Measurements from ENCODE around the gene KCNC4.

Gene KCNC4

DNA sequence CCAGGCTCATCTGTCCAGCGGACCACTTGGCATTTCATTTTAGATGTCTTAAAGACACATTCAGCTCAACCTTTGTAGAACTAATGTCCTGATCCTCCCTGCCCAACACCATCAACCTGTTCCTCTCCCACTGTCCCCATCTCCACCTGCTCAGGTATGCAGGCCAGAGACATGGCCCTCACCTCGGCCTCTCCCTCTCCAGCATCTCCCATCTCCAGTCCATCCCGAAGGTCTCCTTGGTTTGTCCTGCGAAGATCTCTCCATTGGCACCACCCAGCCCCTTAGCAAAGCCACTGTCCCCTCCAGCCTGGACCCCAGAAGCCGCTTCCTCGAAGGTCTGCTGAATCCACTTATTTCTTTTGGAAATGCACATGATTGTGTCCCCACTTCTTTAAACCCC lies 20.9 kb upstream of the KCNC4 start:
- Histone ChIP-seq H3K36me3 (ENCODE audit: control insufficient read depth, insufficient read depth, low read length) (no peaks in the 10 kb centered on the region), H3K4me1 (ENCODE audit: control insufficient read depth, insufficient read depth, low read length, poor library complexity, severe bottlenecking) (peaks cover 6% of the 10 kb centered on the region), H3K4me3 (ENCODE audit: extremely low read depth, insufficient read depth, low read length, poor library complexity, severe bottlenecking) (no peak overlapping the region), H3K27ac (ENCODE audit: low read depth, low read length, severe bottlenecking) (no peak overlapping the region), H3K9me3 (ENCODE audit: control insufficient read depth, low read length) (no peaks in the 10 kb centered on the region)
- 83 to 100% methylated on average over 6 of the region's 6 CpGs for WGBS, 2 experiments (ENCODE audit: insufficient coverage in 2 of 2)

DNA sequence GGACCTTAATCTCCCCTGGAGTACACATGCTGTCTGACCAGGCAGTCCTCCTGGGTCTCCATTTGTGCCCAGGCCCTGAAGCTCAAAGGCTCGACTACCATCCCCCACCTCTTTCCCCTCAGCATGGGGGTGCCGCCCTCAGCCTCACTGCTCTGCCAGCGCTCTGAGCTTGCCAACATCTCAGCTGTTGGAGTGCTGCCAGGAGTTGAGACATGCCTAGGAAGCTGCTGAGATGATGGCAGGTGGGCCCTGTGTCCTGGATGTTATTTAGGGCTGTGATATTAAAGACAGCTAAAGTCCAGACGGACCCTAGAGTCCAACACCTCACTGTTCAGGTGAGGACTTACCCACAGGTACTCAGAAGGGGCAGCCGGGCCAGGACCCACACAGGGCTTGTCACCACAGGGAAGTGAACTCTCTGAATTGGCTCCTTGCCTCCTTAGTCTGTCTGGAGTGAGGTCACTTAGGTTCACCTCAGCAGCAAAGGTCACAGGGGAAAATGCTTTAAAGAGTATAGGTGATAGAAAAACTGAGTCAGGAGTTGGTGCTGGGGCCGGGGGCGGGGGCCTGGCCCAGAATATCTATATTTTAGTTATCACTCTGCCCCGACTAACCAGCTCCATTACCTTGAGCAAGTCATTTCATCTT lies 19.7 kb upstream of the KCNC4 start:
- WGBS, 2 experiments (ENCODE audit: insufficient coverage in 2 of 2), result 75 to 90% methylated on average over 3 to 5 of the region's 8 CpGs
- Histone ChIP-seq H3K36me3 (ENCODE audit: control insufficient read depth, insufficient read depth, low read length) (no peaks in the 10 kb centered on the region), H3K27ac (ENCODE audit: low read depth, low read length, severe bottlenecking) (no peak overlapping the region)

DNA sequence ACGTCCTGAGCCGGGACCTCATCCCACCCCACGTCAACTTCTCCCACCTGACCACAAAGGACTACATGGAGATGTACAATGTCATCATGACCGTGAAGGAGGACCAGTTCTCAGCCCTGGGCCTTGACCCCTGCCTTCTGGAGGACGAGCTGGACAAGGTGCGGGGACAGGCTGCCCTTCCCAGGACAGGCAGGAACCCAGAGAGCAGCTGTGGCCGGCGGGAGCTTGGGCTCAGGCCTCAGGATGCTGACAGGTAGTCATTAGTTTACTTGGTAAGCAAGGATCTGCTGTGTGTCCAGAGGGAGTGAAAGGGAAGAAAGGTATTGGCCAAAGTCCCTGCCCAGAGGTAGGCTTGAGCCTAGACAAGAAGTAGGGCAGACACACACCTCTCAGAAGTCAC lies 17.6 kb upstream of the KCNC4 start:
- no peaks in the 10 kb centered on the region for H3K36me3 ChIP-seq (ENCODE audit: control insufficient read depth, insufficient read depth, low read length)
- H3K9me3 ChIP-seq (ENCODE audit: control insufficient read depth, low read length), result no peaks in the 10 kb centered on the region
- no peak overlapping the region for H3K4me3 ChIP-seq (ENCODE audit: extremely low read depth, insufficient read depth, low read length, poor library complexity, severe bottlenecking)
- peaks cover 6% of the 10 kb centered on the region for H3K4me1 ChIP-seq (ENCODE audit: control insufficient read depth, insufficient read depth, low read length, poor library complexity, severe bottlenecking)
- 80 to 85% methylated on average over 6 to 7 of the region's 8 CpGs for WGBS, 2 experiments (ENCODE audit: insufficient coverage in 2 of 2)
- H3K27ac ChIP-seq (ENCODE audit: low read depth, low read length, severe bottlenecking), result no peak overlapping the region

More for the DNA sequence above, 19.7 kb upstream of the KCNC4 start:
- H3K9me3 ChIP-seq (ENCODE audit: control insufficient read depth, low read length), result no peaks in the 10 kb centered on the region
- H3K4me1 ChIP-seq (ENCODE audit: control insufficient read depth, insufficient read depth, low read length, poor library complexity, severe bottlenecking), result peaks cover 6% of the 10 kb centered on the region
- H3K4me3 ChIP-seq (ENCODE audit: extremely low read depth, insufficient read depth, low read length, poor library complexity, severe bottlenecking), result no peak overlapping the region

DNA sequence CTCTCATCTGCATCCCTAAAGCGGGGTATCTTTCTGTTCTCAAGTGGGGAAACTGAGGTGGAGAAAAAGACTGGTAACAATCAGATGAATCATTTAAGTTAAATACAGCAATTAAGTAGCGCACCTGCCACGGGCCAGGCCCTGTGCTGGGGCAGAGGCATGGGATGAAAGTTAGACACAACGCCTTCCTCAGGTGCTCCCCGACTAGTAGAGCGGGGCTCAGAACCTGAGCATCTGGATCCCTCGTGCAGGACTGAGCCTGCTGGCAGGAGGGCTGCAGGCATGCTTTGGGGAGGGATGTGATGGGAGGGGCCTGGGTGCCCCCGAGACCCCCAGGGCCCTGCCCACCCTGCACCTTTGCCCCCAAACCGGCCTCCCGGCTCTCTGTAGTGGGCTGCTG lies 14.9 kb upstream of the KCNC4 start:
- no peaks in the 10 kb centered on the region for H3K4me1 ChIP-seq (ENCODE audit: control insufficient read depth, insufficient read depth, low read length, poor library complexity, severe bottlenecking)
- H3K36me3 ChIP-seq (ENCODE audit: control insufficient read depth, insufficient read depth, low read length), result no peaks in the 10 kb centered on the region
- H3K4me3 ChIP-seq (ENCODE audit: extremely low read depth, insufficient read depth, low read length, poor library complexity, severe bottlenecking), result no peak overlapping the region
- WGBS, 2 experiments (ENCODE audit: insufficient coverage in 2 of 2), result 94 to 96% methylated on average over 7 to 8 of the region's 10 CpGs
- no peaks in the 10 kb centered on the region for H3K9me3 ChIP-seq (ENCODE audit: control insufficient read depth, low read length)
- H3K27ac ChIP-seq (ENCODE audit: low read depth, low read length, severe bottlenecking), result no peak overlapping the region

DNA sequence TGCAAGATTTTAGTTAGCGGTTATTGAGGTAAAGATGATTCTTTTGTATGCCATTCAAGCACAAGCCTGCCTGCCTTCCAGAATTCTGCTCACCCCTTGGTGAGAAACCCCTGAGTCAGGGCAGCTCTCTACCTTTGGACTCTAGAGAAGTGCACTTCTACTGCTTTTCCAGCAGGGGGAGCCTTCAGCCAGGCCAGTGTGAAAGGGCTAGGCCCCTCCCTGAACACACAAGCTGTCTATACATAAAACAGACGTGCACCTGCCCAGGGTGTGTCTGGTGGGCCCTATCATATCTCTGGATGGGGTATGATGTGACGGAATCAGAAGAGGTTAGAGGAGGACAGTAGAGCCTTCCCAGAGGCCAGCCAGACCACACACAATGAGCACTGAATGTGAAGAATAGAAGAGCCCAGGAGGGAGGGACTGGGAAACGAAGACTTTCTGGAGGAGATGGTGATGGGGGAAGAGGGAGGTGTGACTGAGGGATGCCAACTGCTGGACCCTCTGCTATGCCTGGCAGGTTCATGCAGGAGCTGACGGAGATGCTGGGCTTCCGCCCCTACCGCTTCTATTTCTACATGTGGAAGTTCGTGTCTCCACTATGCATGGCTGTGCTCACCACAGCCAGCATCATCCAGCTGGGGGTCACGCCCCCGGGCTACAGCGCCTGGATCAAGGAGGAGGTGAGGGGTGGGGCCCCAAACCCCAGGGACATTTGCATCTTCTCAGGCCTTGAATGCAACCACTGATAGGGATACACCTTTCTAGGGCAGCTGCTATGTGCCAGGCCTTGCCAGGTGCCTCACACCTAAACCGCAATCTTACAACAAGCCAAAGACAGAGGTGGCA lies 13.0 kb upstream of the KCNC4 start:
- no peak overlapping the region for H3K27ac ChIP-seq (ENCODE audit: low read depth, low read length, severe bottlenecking)
- H3K4me3 ChIP-seq (ENCODE audit: extremely low read depth, insufficient read depth, low read length, poor library complexity, severe bottlenecking), result no peak overlapping the region
- peaks cover 6% of the 10 kb centered on the region for H3K4me1 ChIP-seq (ENCODE audit: control insufficient read depth, insufficient read depth, low read length, poor library complexity, severe bottlenecking)
- WGBS, 2 experiments (ENCODE audit: insufficient coverage in 2 of 2), result 69 to 77% methylated on average over 10 of the region's 12 CpGs
- no peaks in the 10 kb centered on the region for H3K36me3 ChIP-seq (ENCODE audit: control insufficient read depth, insufficient read depth, low read length)
- no peaks in the 10 kb centered on the region for H3K9me3 ChIP-seq (ENCODE audit: control insufficient read depth, low read length)

DNA sequence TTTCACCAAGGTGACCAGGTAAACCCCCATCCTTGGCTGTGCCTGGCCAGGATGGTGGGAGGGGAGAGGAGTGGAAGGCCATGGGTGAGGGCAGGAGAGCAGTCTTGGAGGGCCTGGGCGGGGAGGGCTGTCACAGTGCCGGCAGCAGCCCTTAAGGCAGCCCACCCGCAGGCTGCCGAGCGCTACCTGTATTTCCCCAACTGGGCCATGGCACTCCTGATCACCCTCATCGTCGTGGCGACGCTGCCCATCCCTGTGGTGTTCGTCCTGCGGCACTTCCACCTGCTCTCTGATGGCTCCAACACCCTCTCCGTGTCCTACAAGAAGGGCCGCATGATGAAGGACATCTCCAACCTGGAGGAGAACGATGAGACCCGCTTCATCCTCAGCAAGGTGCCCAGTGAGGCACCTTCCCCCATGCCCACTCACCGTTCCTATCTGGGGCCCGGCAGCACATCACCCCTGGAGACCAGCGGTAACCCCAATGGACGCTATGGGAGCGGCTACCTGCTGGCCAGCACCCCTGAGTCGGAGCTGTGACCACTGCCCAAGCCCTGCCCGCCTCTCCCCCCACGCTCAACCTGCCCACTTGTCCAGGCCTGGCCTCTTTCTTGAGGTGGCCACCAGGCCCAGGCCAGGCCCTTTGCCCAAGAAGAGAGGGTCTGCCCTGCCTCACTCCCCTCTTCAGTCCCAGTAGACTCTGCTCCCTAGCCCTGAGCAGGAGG lies 12.0 kb upstream of the KCNC4 start:
- no peaks in the 10 kb centered on the region for H3K36me3 ChIP-seq (ENCODE audit: control insufficient read depth, insufficient read depth, low read length)
- H3K9me3 ChIP-seq (ENCODE audit: control insufficient read depth, low read length), result no peaks in the 10 kb centered on the region
- peaks cover 6% of the 10 kb centered on the region for H3K4me1 ChIP-seq (ENCODE audit: control insufficient read depth, insufficient read depth, low read length, poor library complexity, severe bottlenecking)
- H3K4me3 ChIP-seq (ENCODE audit: extremely low read depth, insufficient read depth, low read length, poor library complexity, severe bottlenecking), result no peak overlapping the region
- no peak overlapping the region for H3K27ac ChIP-seq (ENCODE audit: low read depth, low read length, severe bottlenecking)
- WGBS, 2 experiments (ENCODE audit: insufficient coverage in 2 of 2), result 93 to 96% methylated on average over 21 to 22 of the region's 23 CpGs

DNA sequence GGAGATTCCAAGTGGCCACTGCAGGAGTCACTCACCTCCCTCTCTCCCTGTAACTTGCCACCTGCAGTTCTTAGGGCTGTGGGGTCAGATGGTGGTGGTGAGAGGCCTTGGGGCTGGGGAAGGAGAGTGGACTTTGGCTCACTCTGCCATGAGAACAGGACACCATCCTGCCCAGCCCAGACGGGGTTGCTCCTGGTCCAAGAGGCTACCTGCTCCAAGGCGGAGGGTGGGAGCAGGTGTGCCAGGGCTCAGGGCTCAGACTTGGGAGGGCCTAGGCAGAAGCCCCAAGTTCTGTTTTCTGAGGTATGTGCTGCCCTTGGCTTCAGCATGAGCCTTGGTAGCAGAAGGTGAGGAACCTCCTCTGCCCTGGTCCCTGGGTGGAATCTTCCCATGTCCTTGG lies 11.4 kb upstream of the KCNC4 start:
- WGBS, 2 experiments (ENCODE audit: insufficient coverage in 2 of 2), result 95 to 100% methylated on average over 2 of the region's 2 CpGs

DNA sequence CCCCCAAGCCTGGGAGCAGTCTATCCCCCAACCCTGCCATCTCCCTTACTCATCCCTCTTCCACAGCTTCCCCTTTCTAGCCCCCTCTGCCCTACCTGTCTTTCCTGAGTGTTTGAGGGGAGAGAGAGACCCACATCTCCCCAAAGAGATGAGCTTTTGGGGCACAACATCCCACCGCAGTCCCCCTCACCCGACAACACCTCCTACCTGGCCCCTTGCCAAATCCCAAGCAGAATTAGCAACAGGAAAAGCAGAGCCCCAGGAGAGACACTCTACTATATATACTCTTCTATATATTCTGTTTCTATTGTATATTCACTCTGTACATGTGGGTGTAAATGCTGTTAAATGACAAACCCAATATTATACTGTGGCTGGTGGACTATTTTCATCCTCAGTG lies 9.9 kb upstream of the KCNC4 start:
- Histone ChIP-seq H3K4me1 (ENCODE audit: control insufficient read depth, insufficient read depth, low read length, poor library complexity, severe bottlenecking) (peaks cover 13% of the 10 kb centered on the region), H3K27ac (ENCODE audit: low read depth, low read length, severe bottlenecking) (no peak overlapping the region), H3K36me3 (ENCODE audit: control insufficient read depth, insufficient read depth, low read length) (no peaks in the 10 kb centered on the region), H3K4me3 (ENCODE audit: extremely low read depth, insufficient read depth, low read length, poor library complexity, severe bottlenecking) (no peak overlapping the region), H3K9me3 (ENCODE audit: control insufficient read depth, low read length) (no peaks in the 10 kb centered on the region)
- WGBS, 2 experiments (ENCODE audit: insufficient coverage in 2 of 2), result no CpG with 5 or more reads among the region's 2 CpGs

More for the DNA sequence above, 11.4 kb upstream of the KCNC4 start:
- Histone ChIP-seq H3K4me3 (ENCODE audit: extremely low read depth, insufficient read depth, low read length, poor library complexity, severe bottlenecking) (no peak overlapping the region), H3K36me3 (ENCODE audit: control insufficient read depth, insufficient read depth, low read length) (no peaks in the 10 kb centered on the region), H3K27ac (ENCODE audit: low read depth, low read length, severe bottlenecking) (no peak overlapping the region), H3K9me3 (ENCODE audit: control insufficient read depth, low read length) (no peaks in the 10 kb centered on the region), H3K4me1 (ENCODE audit: control insufficient read depth, insufficient read depth, low read length, poor library complexity, severe bottlenecking) (peaks cover 13% of the 10 kb centered on the region)

DNA sequence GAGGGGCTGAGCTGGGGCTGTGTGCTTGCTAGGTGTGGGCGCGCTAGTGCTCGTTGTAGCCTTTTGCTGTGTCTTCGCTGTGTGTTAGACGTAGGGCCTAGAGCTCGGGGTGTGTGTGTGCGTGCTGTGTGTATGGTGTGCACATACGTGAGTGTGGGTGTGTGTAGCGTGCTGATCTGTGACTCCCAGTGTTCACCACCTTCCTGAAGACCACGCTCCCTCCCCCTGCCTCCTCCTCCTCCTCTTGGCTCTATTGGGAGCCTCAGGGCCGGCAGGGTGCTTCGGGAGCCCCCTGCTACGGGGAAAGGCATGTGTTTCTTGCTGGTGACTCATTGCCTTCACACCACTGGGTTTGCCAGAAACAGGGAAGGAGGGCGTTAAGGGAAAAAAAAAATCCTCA lies 9.4 kb upstream of the KCNC4 start:
- 63 to 82% methylated on average over 5 of the region's 14 CpGs for WGBS, 2 experiments (ENCODE audit: insufficient coverage in 2 of 2)

DNA sequence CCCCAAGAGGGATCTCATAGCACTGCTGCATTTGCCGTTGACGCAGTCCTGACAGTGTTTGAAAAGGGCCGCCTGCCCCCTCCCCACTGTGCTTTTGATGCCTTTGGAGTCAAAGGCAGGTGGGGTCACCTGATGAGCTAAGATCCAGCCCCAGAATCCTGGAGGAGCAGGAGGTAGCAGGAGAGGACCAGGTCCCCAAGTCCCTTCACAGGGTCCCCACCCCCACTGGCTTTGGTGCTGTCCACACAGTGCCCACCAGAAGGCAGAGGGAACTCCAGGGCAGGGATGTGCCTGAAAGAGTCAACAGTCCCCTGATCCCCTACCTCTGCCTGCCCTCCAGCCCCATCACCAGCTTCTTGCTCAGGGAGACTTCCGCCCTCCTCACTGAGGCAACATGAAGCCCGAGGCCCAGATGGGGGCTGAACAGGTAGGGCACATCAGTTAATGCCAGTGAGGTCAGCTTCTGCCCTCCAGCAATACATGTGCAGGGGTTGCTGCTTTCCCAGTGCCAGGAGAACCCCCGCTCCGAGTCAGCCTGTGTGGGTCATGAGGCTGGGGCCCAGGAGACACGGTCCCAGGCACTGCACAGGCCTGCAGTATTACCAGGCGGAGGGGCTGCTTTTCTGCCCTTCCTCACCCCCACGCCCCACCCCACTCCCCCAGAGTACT lies 8.8 kb upstream of the KCNC4 start:
- no peaks in the 10 kb centered on the region for H3K9me3 ChIP-seq (ENCODE audit: control insufficient read depth, low read length)
- no peak overlapping the region for H3K4me3 ChIP-seq (ENCODE audit: extremely low read depth, insufficient read depth, low read length, poor library complexity, severe bottlenecking)
- H3K36me3 ChIP-seq (ENCODE audit: control insufficient read depth, insufficient read depth, low read length), result no peaks in the 10 kb centered on the region
- 81 to 91% methylated on average over 6 to 8 of the region's 10 CpGs for WGBS, 2 experiments (ENCODE audit: insufficient coverage in 2 of 2)
- H3K4me1 ChIP-seq (ENCODE audit: control insufficient read depth, insufficient read depth, low read length, poor library complexity, severe bottlenecking), result peaks cover 13% of the 10 kb centered on the region
- H3K27ac ChIP-seq (ENCODE audit: low read depth, low read length, severe bottlenecking), result no peak overlapping the region

More for the DNA sequence above, 9.4 kb upstream of the KCNC4 start:
- no peak overlapping the region for H3K4me3 ChIP-seq (ENCODE audit: extremely low read depth, insufficient read depth, low read length, poor library complexity, severe bottlenecking)
- no peaks in the 10 kb centered on the region for H3K36me3 ChIP-seq (ENCODE audit: control insufficient read depth, insufficient read depth, low read length)
- H3K27ac ChIP-seq (ENCODE audit: low read depth, low read length, severe bottlenecking), result no peak overlapping the region
- no peaks in the 10 kb centered on the region for H3K9me3 ChIP-seq (ENCODE audit: control insufficient read depth, low read length)
- H3K4me1 ChIP-seq (ENCODE audit: control insufficient read depth, insufficient read depth, low read length, poor library complexity, severe bottlenecking), result peaks cover 13% of the 10 kb centered on the region
